ENCODE data around the gene FBXL17. TPM values are rescaled to one million over a fixed set of nuclear protein-coding genes. Genes with fewer than 3 reads are reported as not detected.

FBXL17 gene
- total and polyA plus RNA-seq, 2 of the 13 experiments (the other 11 are each of a cell fraction or from before 2014, with no cell fraction given) = 3.0 to 7.9 TPM

DNA sequence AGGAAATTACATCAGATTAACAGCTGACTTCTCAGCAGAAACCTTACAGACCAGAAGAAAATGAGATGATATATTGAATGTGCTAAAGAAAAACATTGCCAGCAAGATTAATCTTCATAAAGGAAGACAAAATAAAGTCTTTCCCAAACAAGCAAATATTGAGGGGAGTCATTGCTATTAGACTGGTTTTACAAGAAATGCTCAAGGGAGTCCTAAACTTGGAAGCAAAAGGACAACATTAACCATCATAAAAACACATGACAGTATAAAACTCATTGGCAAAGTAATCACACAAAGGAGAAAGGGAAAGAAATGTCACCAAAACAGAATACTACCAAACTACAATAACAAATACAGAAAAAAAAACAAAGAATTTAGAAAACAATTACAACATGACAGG, 101.7 kb downstream of the FBXL17 start (continued):
- TF ChIP-seq RERE (CRISPR knock-in tag; IDR thresholded peaks at IDR 0.05; ENCODE audit: low read depth) (no peak), TMF1 (CRISPR knock-in tag; IDR thresholded peaks at IDR 0.05; ENCODE audit: low read depth) (no peak), BORCS8-MEF2B (CRISPR knock-in tag; IDR thresholded peaks at IDR 0.05) (no peak), ZNF430 (CRISPR knock-in tag; IDR thresholded peaks at IDR 0.05) (no peak), ISX (CRISPR knock-in tag; conservative IDR thresholded peaks at IDR 0.05) (no peak), TRAFD1 (CRISPR knock-in tag; IDR thresholded peaks at IDR 0.05; ENCODE audit: borderline replicate concordance) (no peak), SIN3B (IDR thresholded peaks at IDR 0.05; ENCODE audit: low read length) (no peak)
